HL-60 (cell line): ENCODE results near the gene FBXO30.

ENCODE experiments used
- DNase-seq, 2 experiments: peaks; one replicate each; pipeline ENCODE4 v3.0.0-alpha.2; 2010 to 2020; ENCODE audit warnings: low read depth in 1 of 2, low spot score in 1 of 2
- H3K27ac ChIP-seq: fragments of 250-450 bp; sonication (Bioruptor Pico); replicated peaks from 2 replicates; pipeline ENCODE4 v1.5.1; 2020; ENCODE audit warnings: mild to moderate bottlenecking, moderate library complexity
- H3K27me3 ChIP-seq: fragments of 250-450 bp; sonication (Bioruptor Pico); 2 replicates; pipeline ENCODE4 v1.5.1; 2021; ENCODE audit warnings: mild to moderate bottlenecking, moderate library complexity; ENCODE audit not compliant: insufficient read depth, poor library complexity, severe bottlenecking
- H3K4me3 ChIP-seq: replicated peaks from 2 replicates; pipeline ENCODE4 v1.5.1; 2011; ENCODE audit warnings: mild to moderate bottlenecking, control low read depth, low read length; ENCODE audit not compliant: insufficient read depth
- CTCF ChIP-seq: IDR thresholded peaks from one replicate; pipeline ENCODE4 v1.5.1; 2011; ENCODE audit warnings: low read length, control low read depth, inconsistent platforms; ENCODE audit not compliant: insufficient read depth
- GABPA ChIP-seq: IDR thresholded peaks from 2 replicates; pipeline ENCODE4 v1.6.1; 2012; ENCODE audit warnings: low read depth
- POLR2AphosphoS5 ChIP-seq: IDR thresholded peaks from 2 replicates; pipeline ENCODE4 v1.6.1; 2012; ENCODE audit warnings: low read depth
- REST ChIP-seq: IDR thresholded peaks from 2 replicates; pipeline ENCODE4 v1.6.1; 2012; ENCODE audit warnings: low read depth; ENCODE audit not compliant: insufficient replicate concordance
- SPI1 ChIP-seq: IDR thresholded peaks from 2 replicates; pipeline ENCODE4 v1.6.1; 2012; ENCODE audit warnings: low read depth, mild to moderate bottlenecking, borderline replicate concordance

FBXO30 gene

GRCh38 chr6:145763742-145764141 lies 50.9 kb downstream of the FBXO30 start:
- Histone ChIP-seq H3K27me3 (no peaks in the 10 kb centered on the region), H3K27ac (no peak overlapping the region), H3K4me3 (no peak overlapping the region)
- TF ChIP-seq POLR2AphosphoS5 (no peak), CTCF (no peak), SPI1 (no peak), GABPA (no peak), REST (no peak)
- DNase-seq, result no peak

GRCh38 chr6:145761584-145761983 lies 53.0 kb downstream of the FBXO30 start:
- H3K4me3 ChIP-seq, result no peak overlapping the region
- H3K27me3 ChIP-seq, result no peaks in the 10 kb centered on the region
- TF ChIP-seq SPI1 (no peak), REST (no peak), POLR2AphosphoS5 (no peak), CTCF (no peak), GABPA (no peak)
- no peak for DNase-seq
- no peak overlapping the region for H3K27ac ChIP-seq

- Histone ChIP-seq H3K27ac (no peak overlapping the region), H3K27me3 (no peaks in the 10 kb centered on the region), H3K4me3 (no peak overlapping the region)
- TF ChIP-seq POLR2AphosphoS5 (no peak), REST (no peak), GABPA (no peak), CTCF (no peak), SPI1 (no peak)
- no peak for DNase-seq
Measured at GRCh38 chr6:145758113-145758512, 56.5 kb downstream of the FBXO30 start.
